ENCODE measurements around the gene PPFIBP2.

The PPFIBP2 gene

GRCh38 chr11:7540830-7541555, 27.2 kb downstream of the PPFIBP2 start:
- DNase-seq (ENCODE audit: extremely low read depth, low read depth), result no peak

DNA sequence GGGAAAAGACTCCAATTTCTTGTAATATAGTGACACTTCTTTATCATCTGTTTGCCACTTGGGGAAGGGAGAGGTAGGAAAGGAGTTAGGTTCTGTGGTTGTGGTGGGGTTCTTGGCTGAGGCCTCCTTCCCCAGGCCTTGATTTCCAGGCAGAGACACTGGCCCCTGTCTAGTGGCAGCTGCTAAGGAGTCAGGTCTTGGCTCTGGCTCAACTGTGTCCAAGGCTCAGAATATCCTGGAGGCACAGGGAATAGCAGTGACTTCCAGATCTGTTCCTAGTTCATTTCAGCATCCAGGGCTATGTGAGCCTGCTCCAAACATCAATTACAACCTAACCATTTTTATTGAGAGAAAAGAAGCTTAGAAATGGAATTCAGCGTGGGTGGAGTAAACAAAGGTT, 29.5 kb downstream of the PPFIBP2 start:
- TF ChIP-seq, protein P1, sequence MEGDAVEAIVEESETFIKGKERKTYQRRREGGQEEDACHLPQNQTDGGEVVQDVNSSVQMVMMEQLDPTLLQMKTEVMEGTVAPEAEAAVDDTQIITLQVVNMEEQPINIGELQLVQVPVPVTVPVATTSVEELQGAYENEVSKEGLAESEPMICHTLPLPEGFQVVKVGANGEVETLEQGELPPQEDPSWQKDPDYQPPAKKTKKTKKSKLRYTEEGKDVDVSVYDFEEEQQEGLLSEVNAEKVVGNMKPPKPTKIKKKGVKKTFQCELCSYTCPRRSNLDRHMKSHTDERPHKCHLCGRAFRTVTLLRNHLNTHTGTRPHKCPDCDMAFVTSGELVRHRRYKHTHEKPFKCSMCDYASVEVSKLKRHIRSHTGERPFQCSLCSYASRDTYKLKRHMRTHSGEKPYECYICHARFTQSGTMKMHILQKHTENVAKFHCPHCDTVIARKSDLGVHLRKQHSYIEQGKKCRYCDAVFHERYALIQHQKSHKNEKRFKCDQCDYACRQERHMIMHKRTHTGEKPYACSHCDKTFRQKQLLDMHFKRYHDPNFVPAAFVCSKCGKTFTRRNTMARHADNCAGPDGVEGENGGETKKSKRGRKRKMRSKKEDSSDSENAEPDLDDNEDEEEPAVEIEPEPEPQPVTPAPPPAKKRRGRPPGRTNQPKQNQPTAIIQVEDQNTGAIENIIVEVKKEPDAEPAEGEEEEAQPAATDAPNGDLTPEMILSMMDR (IDR thresholded peaks at IDR 0.05; ENCODE audit: low read depth, low read length), result no peak
- DNase-seq (ENCODE audit: extremely low read depth, low read depth), result no peak

More at GRCh38 chr11:7540830-7541555, 27.2 kb downstream of the PPFIBP2 start:
- TF ChIP-seq, protein P1 (IDR thresholded peaks at IDR 0.05; ENCODE audit: low read depth, low read length), result no peak

DNA sequence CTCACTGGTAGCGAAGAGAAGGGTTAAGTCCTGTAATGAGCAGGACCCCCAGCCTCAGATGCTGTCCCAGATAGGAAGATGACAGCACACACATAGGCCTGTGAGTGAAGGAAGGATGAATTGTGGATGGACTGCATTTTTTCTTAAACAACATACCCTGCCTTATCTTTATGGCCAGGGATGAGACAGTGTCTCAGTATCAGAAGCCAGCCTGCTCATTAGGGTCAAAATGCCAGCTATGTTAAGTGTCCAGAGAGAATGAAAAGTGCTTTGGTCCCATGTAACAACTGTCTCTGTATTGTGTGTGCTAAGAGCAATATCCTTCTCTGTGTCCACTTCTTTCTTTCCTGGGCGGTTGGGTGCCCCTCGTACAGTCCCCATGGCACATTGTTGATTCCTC, 30.2 kb downstream of the PPFIBP2 start:
- TF ChIP-seq, protein P1 (IDR thresholded peaks at IDR 0.05; ENCODE audit: low read depth, low read length), result no peak
- DNase-seq (ENCODE audit: extremely low read depth, low read depth), result no peak

- TF ChIP-seq, protein P1 (IDR thresholded peaks at IDR 0.05; ENCODE audit: low read depth, low read length), result no peak
- no peak for DNase-seq (ENCODE audit: extremely low read depth, low read depth)
These were observed 31.8 kb downstream of the PPFIBP2 start for GRCh38 chr11:7545611-7546010.

- DNase-seq (ENCODE audit: extremely low read depth, low read depth), result no peak
- TF ChIP-seq, protein P1 (IDR thresholded peaks at IDR 0.05; ENCODE audit: low read depth, low read length), result no peak
These were observed 32.6 kb downstream of the PPFIBP2 start for GRCh38 chr11:7546324-7546791.

DNA sequence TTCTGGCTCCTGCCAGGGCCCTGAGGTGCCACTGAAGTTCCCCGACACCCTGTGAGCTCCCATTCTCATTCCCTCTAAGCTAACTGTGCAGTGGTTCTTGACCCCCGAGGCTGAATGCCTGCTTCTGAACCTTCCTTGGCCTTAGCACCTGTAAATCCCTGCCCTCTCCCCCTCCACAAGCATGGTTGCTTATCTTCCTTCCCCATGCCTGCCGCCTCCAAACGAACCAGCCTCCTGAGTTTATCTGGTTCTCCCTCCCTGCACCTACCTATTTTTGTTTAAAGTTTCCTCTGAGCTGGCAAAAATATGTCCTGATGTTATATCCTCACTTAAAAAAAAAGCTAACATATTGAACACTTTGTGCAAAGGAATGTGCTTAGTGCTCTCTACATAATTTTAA, 33.9 kb downstream of the PPFIBP2 start:
- TF ChIP-seq, protein P1 (IDR thresholded peaks at IDR 0.05; ENCODE audit: low read depth, low read length), result no peak
- no peak for DNase-seq (ENCODE audit: extremely low read depth, low read depth)

GRCh38 chr11:7548659-7549274, 35.0 kb downstream of the PPFIBP2 start:
- TF ChIP-seq, protein P1 (IDR thresholded peaks at IDR 0.05; ENCODE audit: low read depth, low read length), result no peak
- no peak for DNase-seq (ENCODE audit: extremely low read depth, low read depth)

Measured in AG09319 (cell line).